ENCODE results near the gene ANKRD13D.

Gene ANKRD13D

GRCh38 chr11:67242548-67242947 lies 46.6 kb upstream of the ANKRD13D start:
- no peaks in the 10 kb centered on the region for H3K9me2 ChIP-seq (ENCODE audit: low read depth, low read length)
- no peaks in the 10 kb centered on the region for H3K9me3 ChIP-seq (ENCODE audit: low read length)
- TF ChIP-seq CTCF (IDR thresholded peaks at IDR 0.05; ENCODE audit: low read length), result no peak
- no peak for TF ChIP-seq EZH2 (IDR thresholded peaks at IDR 0.05; ENCODE audit: borderline replicate concordance, low read length)
- H3K4me1 ChIP-seq (ENCODE audit: insufficient read depth, low read length, severe bottlenecking), result peaks cover 37% of the 10 kb centered on the region
- no peaks in the 10 kb centered on the region for H4K20me1 ChIP-seq (ENCODE audit: insufficient read depth, low read length)
- H3K9ac ChIP-seq (ENCODE audit: low read length), result no peak overlapping the region
- H3K27me3 ChIP-seq (ENCODE audit: insufficient read depth, low read length), result no peaks in the 10 kb centered on the region
- H3K79me2 ChIP-seq (ENCODE audit: insufficient read depth, low read length), result peaks cover 34% of the 10 kb centered on the region
- H3K27ac ChIP-seq (ENCODE audit: low read depth, low read length, poor library complexity, severe bottlenecking), result no peak overlapping the region
- H3F3A ChIP-seq (ENCODE audit: insufficient read depth, low read length), result no peaks in the 10 kb centered on the region
- peak overlapping the region; percentile 79 for H3K4me3 ChIP-seq (ENCODE audit: low read depth, low read length, poor library complexity, severe bottlenecking)
- peaks cover 53% of the 10 kb centered on the region for H3K36me3 ChIP-seq (ENCODE audit: insufficient read depth, low read length)
- no peak overlapping the region for H2AFZ ChIP-seq (ENCODE audit: low read length)
- H3K4me2 ChIP-seq (ENCODE audit: low read length), result peak overlapping the region; percentile 78

GRCh38 chr11:67243051-67243450 lies 46.1 kb upstream of the ANKRD13D start:
- no peaks in the 10 kb centered on the region for H3K9me2 ChIP-seq (ENCODE audit: low read depth, low read length)
- H3F3A ChIP-seq (ENCODE audit: insufficient read depth, low read length), result no peaks in the 10 kb centered on the region
- no peak overlapping the region for H3K27ac ChIP-seq (ENCODE audit: low read depth, low read length, poor library complexity, severe bottlenecking)
- H3K4me2 ChIP-seq (ENCODE audit: low read length), result peak overlapping the region; percentile 78; the same call in 1 of the 2 replicates
- no peaks in the 10 kb centered on the region for H3K27me3 ChIP-seq (ENCODE audit: insufficient read depth, low read length)
- peaks cover 34% of the 10 kb centered on the region for H3K79me2 ChIP-seq (ENCODE audit: insufficient read depth, low read length)
- no peak overlapping the region for H3K4me3 ChIP-seq (ENCODE audit: low read depth, low read length, poor library complexity, severe bottlenecking)
- no peak overlapping the region for H2AFZ ChIP-seq (ENCODE audit: low read length)
- no peak for TF ChIP-seq CTCF (IDR thresholded peaks at IDR 0.05; ENCODE audit: low read length)
- no peak for TF ChIP-seq EZH2 (IDR thresholded peaks at IDR 0.05; ENCODE audit: borderline replicate concordance, low read length)
- H3K9me3 ChIP-seq (ENCODE audit: low read length), result no peaks in the 10 kb centered on the region
- H3K36me3 ChIP-seq (ENCODE audit: insufficient read depth, low read length), result peaks cover 58% of the 10 kb centered on the region
- no peaks in the 10 kb centered on the region for H4K20me1 ChIP-seq (ENCODE audit: insufficient read depth, low read length)
- no peak overlapping the region for H3K9ac ChIP-seq (ENCODE audit: low read length)
- H3K4me1 ChIP-seq (ENCODE audit: insufficient read depth, low read length, severe bottlenecking), result peaks cover 37% of the 10 kb centered on the region

GRCh38 chr11:67245046-67245445 lies 44.1 kb upstream of the ANKRD13D start:
- H3K4me3 ChIP-seq (ENCODE audit: low read depth, low read length, poor library complexity, severe bottlenecking), result no peak overlapping the region
- H3K9ac ChIP-seq (ENCODE audit: low read length), result no peak overlapping the region
- H3K36me3 ChIP-seq (ENCODE audit: insufficient read depth, low read length), result peaks cover 78% of the 10 kb centered on the region
- no peaks in the 10 kb centered on the region for H3K27me3 ChIP-seq (ENCODE audit: insufficient read depth, low read length)
- TF ChIP-seq EZH2 (IDR thresholded peaks at IDR 0.05; ENCODE audit: borderline replicate concordance, low read length), result no peak
- TF ChIP-seq CTCF (IDR thresholded peaks at IDR 0.05; ENCODE audit: low read length), result no peak
- H3K4me2 ChIP-seq (ENCODE audit: low read length), result no peak overlapping the region
- H4K20me1 ChIP-seq (ENCODE audit: insufficient read depth, low read length), result no peaks in the 10 kb centered on the region
- H3K4me1 ChIP-seq (ENCODE audit: insufficient read depth, low read length, severe bottlenecking), result peaks cover 24% of the 10 kb centered on the region
- no peak overlapping the region for H3K27ac ChIP-seq (ENCODE audit: low read depth, low read length, poor library complexity, severe bottlenecking)
- H3K79me2 ChIP-seq (ENCODE audit: insufficient read depth, low read length), result peaks cover 34% of the 10 kb centered on the region
- no peaks in the 10 kb centered on the region for H3K9me2 ChIP-seq (ENCODE audit: low read depth, low read length)
- H3F3A ChIP-seq (ENCODE audit: insufficient read depth, low read length), result no peaks in the 10 kb centered on the region
- no peaks in the 10 kb centered on the region for H3K9me3 ChIP-seq (ENCODE audit: low read length)
- H2AFZ ChIP-seq (ENCODE audit: low read length), result no peak overlapping the region
